Measurements from ENCODE around the gene MLLT10. TPM values are rescaled to one million over a fixed set of nuclear protein-coding genes. Genes with fewer than 3 reads are reported as not detected.

The MLLT10 gene
- total and polyA plus RNA-seq, 2 of the 8 experiments (the other 6 are each of a cell fraction or from before 2014, with no cell fraction given), result 53.1 to 62.1 TPM

GRCh38 chr10:21518149-21518640, 15.8 kb upstream of the MLLT10 start:
- Histone ChIP-seq H3K4me2 (ENCODE audit: insufficient read depth in 1 of 2, low read depth in 2 of 2, low read length in 2 of 2) (peak overlapping the region; percentile 96 to 100), H4K5ac (ENCODE audit: insufficient read length, low read depth, low read length) (no peak overlapping the region), H2BK120ac (replicated peaks; ENCODE audit: low read depth, low read length) (no peak overlapping the region), H4K91ac (replicated peaks; ENCODE audit: insufficient read length, low read length) (no peak overlapping the region), H2BK12ac (ENCODE audit: low read depth, low read length) (no peak overlapping the region), H4K20me1 (replicated peaks in 1 of 2; ENCODE audit: control insufficient read depth in 1 of 2, insufficient read depth in 2 of 2, low read length in 2 of 2) (peaks cover 0 to 2% of the 10 kb centered on the region in 2 experiments), H3K79me1 (ENCODE audit: low read depth, low read length) (no peaks in the 10 kb centered on the region), H3K36me3 (ENCODE audit: control insufficient read depth in 2 of 4, insufficient read depth in 4 of 4, low read length in 3 of 4) (no peaks in the 10 kb centered on the region), H3K9me3 (ENCODE audit: insufficient read depth in 2 of 2, low read depth in 1 of 2, low read length in 1 of 2) (no peaks in the 10 kb centered on the region), H3K79me2 (ENCODE audit: control insufficient read depth in 1 of 2, insufficient read depth in 2 of 2, low read length in 2 of 2) (peaks cover 0 to 40% of the 10 kb centered on the region in 2 experiments; a peak in 3 of 4 replicates), H3K27me3 (replicated peaks in 1 of 4; ENCODE audit: control insufficient read depth in 3 of 4, extremely low read depth in 1 of 4, insufficient read depth in 3 of 4, low read length in 3 of 4) (peaks cover 0 to 3% (median 0%) of the 10 kb centered on the region in 4 experiments; a peak in 2 of 7 replicates), H3K18ac (ENCODE audit: extremely low read depth, low read length) (no peak overlapping the region), H2BK20ac (ENCODE audit: low read length) (no peak overlapping the region), H3K23ac (ENCODE audit: insufficient read length) (no peak overlapping the region), H3K4ac (replicated peaks; ENCODE audit: insufficient read length, low read depth, low read length) (no peak overlapping the region), H3K23me2 (ENCODE audit: low read depth, low read length) (peaks cover 28% of the 10 kb centered on the region), H3K4me3 (ENCODE audit: extremely low read depth in 1 of 4, insufficient read depth in 2 of 4, low read depth in 3 of 4, low read length in 4 of 4) (peak overlapping the region; percentile 66 to 90 (median 83)), H2AK5ac (ENCODE audit: low read depth, low read length) (no peak overlapping the region), H2BK5ac (ENCODE audit: low read depth, low read length) (no peak overlapping the region), H3K56ac (replicated peaks; ENCODE audit: insufficient read length, low read depth, low read length) (no peak overlapping the region), H3K4me1 (replicated peaks in 1 of 4; ENCODE audit: control insufficient read depth in 3 of 4, insufficient read depth in 4 of 4, low read length in 3 of 4) (peaks cover 11 to 38% (median 22%) of the 10 kb centered on the region in 4 experiments), H2BK15ac (ENCODE audit: low read length) (no peak overlapping the region), H2AFZ (ENCODE audit: low read length) (no peak overlapping the region), H3K14ac (ENCODE audit: insufficient read length) (no peak overlapping the region), H3K9ac (replicated peaks in 1 of 4; ENCODE audit: extremely low read depth in 1 of 4, low read depth in 3 of 4, low read length in 3 of 4) (peak overlapping the region in 1 of 4 experiments; percentile 84; a peak in 1 of 7 replicates), H4K8ac (ENCODE audit: extremely low read depth, insufficient read depth, low read length) (no peak overlapping the region), H3K27ac (ENCODE audit: low read depth, low read length) (no peak overlapping the region)
- WGBS, 2 experiments (ENCODE audit: extremely low coverage in 1 of 2, insufficient coverage in 1 of 2, insufficient read length in 1 of 2, insufficient replicate concordance in 2 of 2, low coverage in 1 of 2, low lambda C conversion rate in 2 of 2, missing lambda C conversion rate in 1 of 2), result 2% methylated on average over 13 of the region's 13 CpGs; no CpG with 5 or more reads in 1 of the 2 experiments
- ChIA-PET CTCF (ENCODE audit: partially characterized antibody) (interaction anchor here (0.6 to 1.5 kb wide), 8 partner anchors 10 to 215 kb away, joined by 3 to 8 read pairs (median 4); no protein-coding TSS in a partner anchor), POLR2A (ENCODE audit: partially characterized antibody) (interaction anchor here (0.8 to 17.3 kb wide), 6 partner anchors 7 to 175 kb away, joined by 3 to 352 read pairs (median 8); no protein-coding TSS in a partner anchor)
- TF ChIP-seq MAFK (IDR thresholded peaks at IDR 0.05; ENCODE audit: low read depth, low read length) (no peak), CEBPB (IDR thresholded peaks at IDR 0.05; ENCODE audit: low read depth, low read length) (peak; percentile 77)
- DNase-seq (ENCODE audit: low read depth in 1 of 2, low spot score in 2 of 2), result no peak
- FAIRE-seq, result no peak
